Activated CD4-positive, alpha-beta T cell treated with anti-CD3 and anti-CD28 coated beads, Interleukin-2, Interleukin-4, amounts not matched to agents 100 ng/mL and 50 ng/mL, durations not matched to agents 16 hours and 8 hours (primary cell): ENCODE data around the gene TACC3.

Experiments used
- DNase-seq: peaks from one replicate; pipeline ENCODE4 v3.0.0-alpha.2; 2020; ENCODE audit warnings: low spot score

The TACC3 gene

DNA sequence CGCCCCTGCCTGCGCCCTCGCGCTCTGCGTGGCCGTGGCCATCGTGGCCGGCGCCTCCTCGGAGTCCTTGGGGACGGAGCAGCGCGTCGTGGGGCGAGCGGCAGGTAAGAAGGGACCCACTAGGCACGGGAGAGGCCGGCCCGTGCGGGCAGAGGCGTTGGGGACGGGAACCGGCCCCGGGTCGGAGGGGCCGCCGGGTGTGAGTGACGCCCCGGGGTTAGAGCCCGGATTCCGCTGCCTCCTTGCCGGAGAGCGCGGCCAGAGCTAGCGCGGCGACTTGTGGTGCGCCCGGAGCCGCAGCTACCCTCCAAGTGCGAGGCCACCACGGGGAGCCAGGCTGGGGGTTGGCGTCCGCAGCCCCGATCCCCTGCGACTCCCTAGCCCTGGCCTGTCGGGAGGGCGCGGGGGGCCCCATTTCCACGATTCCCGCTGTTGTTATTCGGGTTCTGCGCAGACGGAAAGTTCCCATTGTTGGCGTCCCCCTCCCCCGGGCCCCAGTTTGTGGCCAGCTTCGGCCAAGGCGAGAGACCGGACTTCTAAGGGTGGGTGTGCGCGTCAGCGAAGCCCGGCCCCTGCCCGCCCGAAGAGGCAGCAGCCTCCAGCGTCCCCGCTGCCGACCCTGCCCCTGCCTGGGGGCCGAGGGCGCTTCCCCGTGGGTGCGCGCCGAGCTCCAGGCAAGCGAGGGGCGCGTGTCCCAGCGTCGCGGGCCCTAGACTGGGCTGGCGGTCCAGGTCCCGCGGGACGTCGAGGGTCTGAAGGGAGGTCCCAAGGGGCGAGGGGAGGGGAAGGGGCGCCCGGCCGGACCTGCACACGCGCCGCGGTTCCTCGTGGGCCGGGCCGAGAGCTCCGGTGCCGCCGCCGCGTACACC lies 72.9 kb downstream of the TACC3 start:
- no peak for DNase-seq
